ENCODE measurements around the gene MYZAP. TPM values are rescaled to one million over a fixed set of nuclear protein-coding genes. Genes with fewer than 3 reads are reported as not detected.

MYZAP gene
- total RNA-seq, 3 donors from 2014 or later, result 12.1 to 23.0 (median 16.7) TPM

DNA sequence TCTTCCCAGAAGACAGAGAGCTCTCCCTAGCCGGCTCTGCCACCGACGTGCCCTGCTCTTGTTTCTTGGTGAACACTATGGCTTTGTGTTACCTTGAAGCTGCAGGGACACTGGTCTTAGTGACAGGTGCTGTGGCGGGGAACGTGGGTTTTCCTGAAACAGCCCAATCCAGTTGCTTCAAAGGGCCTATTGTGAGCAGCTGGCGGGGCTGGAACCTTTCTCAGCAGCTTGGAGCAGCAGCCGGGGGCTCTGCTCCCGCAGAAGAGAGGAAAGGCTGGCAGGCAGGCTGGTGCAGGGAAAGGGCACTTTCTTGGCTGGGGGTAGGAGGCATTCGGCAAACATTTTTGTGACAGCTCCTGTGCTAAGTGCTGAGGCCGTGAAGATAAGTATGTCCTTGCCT, 12.8 kb downstream of the MYZAP start:
- Histone ChIP-seq H3K27ac (peak overlapping the region; percentile 72 to 91), H3K9me3 (no peaks in the 10 kb centered on the region), H3K4me1 (peaks cover 0 to 12% of the 10 kb centered on the region in 2 donors), H3K4me3 (no peak overlapping the region), H3K27me3 (no peaks in the 10 kb centered on the region), H3K36me3 (no peaks in the 10 kb centered on the region)
- DNase-seq (ENCODE audit: low spot score in 2 of 2), result peak in 1 of 2 donors; percentile 81
- intact Hi-C loops (cut with DNase I; ENCODE audit: low total_unique reads), result no loop called here
- TF ChIP-seq POLR2A (IDR thresholded peaks at IDR 0.05) (no peak), POLR2AphosphoS5 (IDR thresholded peaks at IDR 0.05) (peak in 1 of 3 donors; percentile 50)

GRCh38 chr15:57605491-57605890, 13.8 kb downstream of the MYZAP start:
- no peaks in the 10 kb centered on the region for H3K27me3 ChIP-seq
- peaks cover 0 to 10% of the 10 kb centered on the region in 2 donors for H3K4me1 ChIP-seq
- no peak overlapping the region for H3K4me3 ChIP-seq
- peak overlapping the region in 1 of 2 donors; percentile 91 for H3K27ac ChIP-seq
- intact Hi-C loops (cut with DNase I; ENCODE audit: low total_unique reads), result no loop called here
- no peaks in the 10 kb centered on the region for H3K36me3 ChIP-seq
- TF ChIP-seq POLR2A (IDR thresholded peaks at IDR 0.05) (no peak), POLR2AphosphoS5 (IDR thresholded peaks at IDR 0.05) (no peak), CTCF (IDR thresholded peaks at IDR 0.05) (no peak)
- no peaks in the 10 kb centered on the region for H3K9me3 ChIP-seq
- DNase-seq (ENCODE audit: low spot score in 2 of 2), result no peak

DNA sequence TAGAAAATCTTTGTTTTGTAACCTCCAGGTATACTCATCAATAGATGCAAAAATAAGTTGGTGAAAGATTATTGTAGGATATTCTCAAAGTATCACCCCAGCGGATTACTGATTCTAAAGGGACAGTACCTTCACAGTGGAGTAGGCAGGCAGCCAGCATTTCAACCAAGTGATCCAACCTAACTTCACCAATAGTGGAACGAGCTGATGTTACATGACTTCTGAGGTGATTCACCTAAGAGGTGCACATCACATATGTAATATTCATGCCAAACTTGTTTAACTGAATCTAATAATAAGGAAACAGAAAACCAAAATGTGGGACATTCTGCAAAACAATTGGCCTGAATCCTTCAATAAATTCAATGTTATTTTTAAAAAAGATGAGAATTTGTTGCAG, 14.3 kb downstream of the MYZAP start:
- H3K9me3 ChIP-seq, result no peaks in the 10 kb centered on the region
- peaks cover 0 to 10% of the 10 kb centered on the region in 2 donors for H3K4me1 ChIP-seq
- DNase-seq (ENCODE audit: low spot score in 2 of 2), result no peak
- TF ChIP-seq CTCF (IDR thresholded peaks at IDR 0.05) (no peak), POLR2A (IDR thresholded peaks at IDR 0.05) (no peak), POLR2AphosphoS5 (IDR thresholded peaks at IDR 0.05) (no peak)
- no peaks in the 10 kb centered on the region for H3K36me3 ChIP-seq
- H3K27ac ChIP-seq, result peak overlapping the region in 1 of 2 donors; percentile 91
- no peak overlapping the region for H3K4me3 ChIP-seq
- intact Hi-C loops (cut with DNase I; ENCODE audit: low total_unique reads), result no loop called here
- H3K27me3 ChIP-seq, result no peaks in the 10 kb centered on the region

DNA sequence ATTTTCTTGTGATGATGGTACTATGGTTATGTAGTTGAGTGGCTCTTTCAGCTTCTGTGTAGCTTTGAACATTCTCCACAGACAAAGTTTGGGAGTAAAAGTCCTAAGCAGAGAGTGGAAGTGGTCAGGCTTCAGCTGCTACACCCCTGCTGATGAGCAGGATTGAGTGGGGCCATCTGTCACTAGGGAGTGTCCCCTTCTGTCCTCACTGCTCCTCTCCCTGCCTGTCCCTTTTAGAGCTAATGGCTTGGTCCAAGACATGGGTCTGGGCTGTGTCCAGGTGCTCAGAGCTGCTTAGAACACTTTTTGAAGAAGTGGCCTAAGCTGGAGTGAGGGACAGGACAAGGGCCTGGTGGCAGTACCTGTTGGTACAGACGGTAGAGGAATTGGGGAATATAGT, 15.1 kb downstream of the MYZAP start:
- H3K27me3 ChIP-seq, result no peaks in the 10 kb centered on the region
- TF ChIP-seq CTCF (IDR thresholded peaks at IDR 0.05) (no peak), POLR2AphosphoS5 (IDR thresholded peaks at IDR 0.05) (no peak), POLR2A (IDR thresholded peaks at IDR 0.05) (no peak)
- peak overlapping the region in 1 of 2 donors; percentile 50 for H3K27ac ChIP-seq
- intact Hi-C loops (cut with DNase I; ENCODE audit: low total_unique reads), result no loop called here
- no peak overlapping the region for H3K4me3 ChIP-seq
- no peaks in the 10 kb centered on the region for H3K36me3 ChIP-seq
- DNase-seq (ENCODE audit: low spot score in 2 of 2), result no peak
- peaks cover 3 to 10% of the 10 kb centered on the region in 2 donors for H3K4me1 ChIP-seq
- no peaks in the 10 kb centered on the region for H3K9me3 ChIP-seq

- H3K9me3 ChIP-seq, result no peaks in the 10 kb centered on the region
- no peak overlapping the region for H3K4me3 ChIP-seq
- intact Hi-C loops (cut with DNase I; ENCODE audit: low total_unique reads), result no loop called here
- DNase-seq (ENCODE audit: low spot score in 2 of 2), result no peak
- no peaks in the 10 kb centered on the region for H3K36me3 ChIP-seq
- H3K27me3 ChIP-seq, result no peaks in the 10 kb centered on the region
- TF ChIP-seq CTCF (IDR thresholded peaks at IDR 0.05), result no peak
- TF ChIP-seq POLR2AphosphoS5 (IDR thresholded peaks at IDR 0.05), result no peak
- no peak for TF ChIP-seq POLR2A (IDR thresholded peaks at IDR 0.05)
- H3K4me1 ChIP-seq, result peaks cover 3 to 10% of the 10 kb centered on the region in 2 donors
- peak overlapping the region in 1 of 2 donors; percentile 50 for H3K27ac ChIP-seq
Measured at GRCh38 chr15:57607570-57608000, 15.9 kb downstream of the MYZAP start.
